T-helper 2 cell treated with Interferon-gamma antibody and Interleukin-4, amounts not matched to agents 5 μg/mL and 100 μg/mL, for 36 hours (primary cell): ENCODE data around the gene GNG7.
A peak's percentile ranks its signal among the peaks of the same experiment; 100 is the strongest.
"Not testable (repeated sequence)": the region's sequence is repeated elsewhere in the genome, so short reads cannot be mapped to it uniquely, and the experiment has no call there.

Experiments
- DNase-seq: peaks from one replicate; pipeline ENCODE4 v3.0.0; 2021; ENCODE audit warnings: low spot score
- H3K27ac Mint-ChIP-seq: one replicate; pipeline ENCODE4 v1.8.0; 2021; ENCODE audit warnings: mild to moderate bottlenecking, mixed read lengths
- H3K27me3 Mint-ChIP-seq: one replicate; pipeline ENCODE4 v1.8.0; 2021; ENCODE audit warnings: low read depth, mixed read lengths
- H3K36me3 Mint-ChIP-seq: one replicate; pipeline ENCODE4 v1.8.0; 2021; ENCODE audit warnings: low read depth, mixed read lengths
- H3K4me1 Mint-ChIP-seq: one replicate; pipeline ENCODE4 v1.8.0; 2021; ENCODE audit warnings: low read depth, mixed read lengths
- H3K4me3 Mint-ChIP-seq: one replicate; pipeline ENCODE4 v1.8.0; 2022; ENCODE audit warnings: mild to moderate bottlenecking, moderate library complexity, mixed read lengths
- H3K9me3 Mint-ChIP-seq: one replicate; pipeline ENCODE4 v1.8.0; 2021; ENCODE audit warnings: mixed read lengths

The GNG7 gene

GRCh38 chr19:2600914-2601870 is 101.3 kb downstream of the GNG7 start:
- Mint-ChIP-seq H3K36me3 (no peaks in the 10 kb centered on the region), H3K4me3 (no peak overlapping the region), H3K4me1 (peaks cover 13% of the 10 kb centered on the region), H3K27me3 (peaks cover 16% of the 10 kb centered on the region), H3K9me3 (no peaks in the 10 kb centered on the region), H3K27ac (peak overlapping the region; percentile 4)
- DNase-seq, result no peak

- H3K4me1 Mint-ChIP-seq, result peaks cover 7% of the 10 kb centered on the region
- H3K27me3 Mint-ChIP-seq, result peaks cover 29% of the 10 kb centered on the region
- H3K9me3 Mint-ChIP-seq, result peaks cover 4% of the 10 kb centered on the region
- no peaks in the 10 kb centered on the region for H3K36me3 Mint-ChIP-seq
- no peak for DNase-seq
- H3K4me3 Mint-ChIP-seq, result no peak overlapping the region
- no peak overlapping the region for H3K27ac Mint-ChIP-seq
Observed at GRCh38 chr19:2594319-2594718, 108.2 kb downstream of the GNG7 start.

GRCh38 chr19:2592824-2593223 is 109.7 kb downstream of the GNG7 start:
- no peak overlapping the region for H3K27ac Mint-ChIP-seq
- peaks cover 4% of the 10 kb centered on the region for H3K9me3 Mint-ChIP-seq
- no peaks in the 10 kb centered on the region for H3K36me3 Mint-ChIP-seq
- no peak for DNase-seq
- no peaks in the 10 kb centered on the region for H3K4me1 Mint-ChIP-seq
- no peak overlapping the region for H3K4me3 Mint-ChIP-seq
- peaks cover 31% of the 10 kb centered on the region for H3K27me3 Mint-ChIP-seq

- no peak for DNase-seq
- H3K4me1 Mint-ChIP-seq, result no peaks in the 10 kb centered on the region
- no peak overlapping the region for H3K4me3 Mint-ChIP-seq
- H3K27ac Mint-ChIP-seq, result no peak overlapping the region
- H3K9me3 Mint-ChIP-seq, result peaks cover 4% of the 10 kb centered on the region
- H3K27me3 Mint-ChIP-seq, result peaks cover 33% of the 10 kb centered on the region
- no peaks in the 10 kb centered on the region for H3K36me3 Mint-ChIP-seq
Observed at GRCh38 chr19:2591537-2592291, 110.8 kb downstream of the GNG7 start.

GRCh38 chr19:2590630-2591399 is 111.7 kb downstream of the GNG7 start:
- peaks cover 4% of the 10 kb centered on the region for H3K9me3 Mint-ChIP-seq
- no peak overlapping the region for H3K4me3 Mint-ChIP-seq
- DNase-seq, result no peak
- H3K36me3 Mint-ChIP-seq, result no peaks in the 10 kb centered on the region
- no peaks in the 10 kb centered on the region for H3K4me1 Mint-ChIP-seq
- no peak overlapping the region for H3K27ac Mint-ChIP-seq
- peaks cover 33% of the 10 kb centered on the region for H3K27me3 Mint-ChIP-seq

GRCh38 chr19:2589441-2589840 is 113.1 kb downstream of the GNG7 start:
- Mint-ChIP-seq H3K4me3 (no peak overlapping the region), H3K36me3 (no peaks in the 10 kb centered on the region), H3K9me3 (peaks cover 4% of the 10 kb centered on the region), H3K27ac (no peak overlapping the region), H3K27me3 (peaks cover 34% of the 10 kb centered on the region), H3K4me1 (no peaks in the 10 kb centered on the region)
- no peak for DNase-seq

GRCh38 chr19:2588081-2588777 is 114.3 kb downstream of the GNG7 start:
- no peaks in the 10 kb centered on the region for H3K36me3 Mint-ChIP-seq
- H3K4me3 Mint-ChIP-seq, result no peak overlapping the region
- peaks cover 9% of the 10 kb centered on the region for H3K9me3 Mint-ChIP-seq
- no peak overlapping the region for H3K27ac Mint-ChIP-seq
- no peaks in the 10 kb centered on the region for H3K4me1 Mint-ChIP-seq
- H3K27me3 Mint-ChIP-seq, result peaks cover 33% of the 10 kb centered on the region
- DNase-seq, result no peak

GRCh38 chr19:2587001-2587719 is 115.3 kb downstream of the GNG7 start:
- H3K36me3 Mint-ChIP-seq, result no peaks in the 10 kb centered on the region
- no peaks in the 10 kb centered on the region for H3K4me1 Mint-ChIP-seq
- H3K4me3 Mint-ChIP-seq, result no peak overlapping the region
- peaks cover 9% of the 10 kb centered on the region for H3K9me3 Mint-ChIP-seq
- H3K27ac Mint-ChIP-seq, result no peak overlapping the region
- H3K27me3 Mint-ChIP-seq, result peaks cover 29% of the 10 kb centered on the region
- no peak for DNase-seq

- Mint-ChIP-seq H3K27me3 (peaks cover 23% of the 10 kb centered on the region), H3K4me3 (no peak overlapping the region), H3K4me1 (no peaks in the 10 kb centered on the region), H3K9me3 (peaks cover 14% of the 10 kb centered on the region), H3K36me3 (no peaks in the 10 kb centered on the region), H3K27ac (no peak overlapping the region)
- no peak for DNase-seq
Observed at GRCh38 chr19:2586196-2586595, 116.3 kb downstream of the GNG7 start.

GRCh38 chr19:2584002-2584401 is 118.5 kb downstream of the GNG7 start:
- Mint-ChIP-seq H3K36me3 (no peaks in the 10 kb centered on the region), H3K4me3 (no peak overlapping the region), H3K9me3 (peaks cover 10% of the 10 kb centered on the region), H3K27ac (no peak overlapping the region), H3K27me3 (peaks cover 22% of the 10 kb centered on the region), H3K4me1 (no peaks in the 10 kb centered on the region)
- DNase-seq, result no peak

GRCh38 chr19:2582984-2583956 is 119.2 kb downstream of the GNG7 start:
- no peak for DNase-seq
- Mint-ChIP-seq H3K27ac (no peak overlapping the region), H3K4me1 (peaks cover under 1% of the 10 kb centered on the region), H3K9me3 (peaks cover 10% of the 10 kb centered on the region), H3K36me3 (no peaks in the 10 kb centered on the region), H3K27me3 (peaks cover 25% of the 10 kb centered on the region), H3K4me3 (no peak overlapping the region)

GRCh38 chr19:2580396-2580795 is 122.1 kb downstream of the GNG7 start:
- H3K4me3 Mint-ChIP-seq, DNase-seq, H3K4me1 Mint-ChIP-seq, H3K9me3 Mint-ChIP-seq, H3K36me3 Mint-ChIP-seq, H3K27ac Mint-ChIP-seq: not testable (repeated sequence)
- peaks cover 28% of the 10 kb centered on the region for H3K27me3 Mint-ChIP-seq
